Measurements from ENCODE around the gene TTC34.
"Not testable (repeated sequence)": the region's sequence is repeated elsewhere in the genome, so short reads cannot be mapped to it uniquely, and the experiment has no call there.

Gene TTC34

GRCh38 chr1:2755426-2755825 is 46.1 kb downstream of the TTC34 start:
- FAIRE-seq = not testable (repeated sequence)

DNA sequence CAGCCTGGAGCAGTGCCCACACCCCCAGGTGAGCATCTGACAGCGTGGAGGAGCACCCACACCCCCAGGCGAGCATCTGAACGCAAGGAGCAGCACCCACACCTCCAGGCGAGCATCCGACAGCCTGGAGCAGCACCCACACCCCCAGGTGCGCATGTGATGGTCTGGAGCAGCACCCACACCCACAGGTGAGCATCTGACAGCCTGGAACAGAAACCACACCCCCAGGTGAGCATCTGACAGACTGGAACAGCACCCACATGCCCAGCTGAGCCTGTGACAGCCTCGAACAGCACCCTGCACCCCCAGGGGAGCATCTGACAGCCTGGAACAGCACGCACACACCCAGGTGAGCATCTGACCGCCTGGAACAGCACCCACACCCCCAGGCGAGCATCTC is 46.9 kb downstream of the TTC34 start:
- FAIRE-seq = not testable (repeated sequence)

DNA sequence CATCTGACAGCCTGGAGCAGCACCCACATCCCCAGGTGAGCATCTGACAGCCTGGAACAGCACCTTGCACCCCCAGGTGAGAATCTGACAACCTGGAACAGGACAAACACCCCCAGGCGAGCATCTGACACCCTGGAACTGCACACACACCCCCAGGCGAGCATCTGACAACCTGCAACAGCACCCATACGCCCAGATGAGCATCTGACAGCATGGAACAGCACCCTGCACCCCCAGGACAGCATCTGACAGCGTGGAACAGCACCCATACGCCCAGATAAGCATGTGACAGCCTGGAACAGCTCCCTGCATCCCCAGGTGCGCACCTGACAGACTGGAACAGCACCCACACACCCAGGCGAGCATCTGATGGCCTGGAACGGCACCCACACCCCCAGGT is 49.0 kb downstream of the TTC34 start:
- not testable (repeated sequence) for FAIRE-seq

DNA sequence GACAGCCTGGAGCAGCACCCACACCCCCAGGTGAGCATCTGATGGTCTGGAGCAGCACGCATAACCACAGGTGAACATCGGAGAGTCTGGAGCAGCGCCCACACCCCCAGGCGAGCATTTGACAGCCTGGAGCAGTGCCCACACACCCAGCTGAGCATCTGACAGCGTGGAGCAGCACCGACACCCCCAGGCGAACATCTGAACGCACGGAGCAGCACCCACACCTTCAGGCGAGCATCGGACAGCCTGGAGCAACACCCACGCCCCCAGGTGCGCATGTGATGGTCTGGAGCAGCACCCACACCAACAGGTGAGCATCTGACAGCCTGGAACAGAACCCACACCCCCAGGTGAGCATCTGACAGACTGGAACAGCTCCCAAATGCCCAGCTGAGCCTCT is 49.6 kb downstream of the TTC34 start:
- not testable (repeated sequence) for FAIRE-seq

DNA sequence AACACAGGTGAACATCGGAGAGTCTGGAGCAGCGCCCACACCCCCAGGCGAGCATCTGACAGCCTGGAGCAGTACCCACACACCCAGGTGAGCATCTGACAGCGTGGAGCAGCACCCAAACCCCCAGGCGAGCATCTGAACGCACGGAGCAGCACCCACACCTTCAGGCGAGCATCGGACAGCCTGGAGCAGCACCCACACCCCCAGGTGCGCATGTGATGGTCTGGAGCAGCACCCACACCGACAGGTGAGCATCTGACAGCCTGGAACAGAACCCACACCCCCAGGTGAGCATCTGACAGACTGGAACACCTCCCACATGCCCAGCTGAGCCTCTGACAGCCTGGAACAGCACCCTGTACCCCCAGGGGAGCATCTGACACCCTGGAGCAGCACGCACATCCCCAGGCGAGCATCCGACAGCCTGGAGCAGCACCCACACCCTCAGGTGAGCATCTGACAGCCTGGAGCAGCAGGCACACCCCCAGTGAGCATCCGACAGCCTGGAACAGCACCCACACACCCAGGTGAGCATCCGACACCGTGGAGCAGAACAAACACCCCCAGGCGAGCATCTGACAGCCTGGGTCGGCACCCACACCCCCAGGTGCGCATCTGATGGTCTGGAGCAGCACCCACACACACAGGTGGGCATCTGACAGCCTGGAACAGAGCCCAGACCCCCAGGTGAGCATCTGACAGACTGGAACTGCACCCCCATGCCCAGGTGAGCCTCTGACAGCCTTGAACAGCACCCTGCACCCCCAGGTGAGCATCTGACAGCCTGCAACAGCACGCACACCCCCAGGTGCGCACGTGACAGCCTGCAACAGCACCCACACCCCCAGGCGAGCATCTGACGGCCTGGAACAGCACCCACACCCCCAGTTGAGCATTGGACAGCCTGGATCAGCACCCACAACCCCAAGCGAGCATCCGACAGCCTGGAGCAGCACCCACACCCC is 50.4 kb downstream of the TTC34 start:
- not testable (repeated sequence) for FAIRE-seq

DNA sequence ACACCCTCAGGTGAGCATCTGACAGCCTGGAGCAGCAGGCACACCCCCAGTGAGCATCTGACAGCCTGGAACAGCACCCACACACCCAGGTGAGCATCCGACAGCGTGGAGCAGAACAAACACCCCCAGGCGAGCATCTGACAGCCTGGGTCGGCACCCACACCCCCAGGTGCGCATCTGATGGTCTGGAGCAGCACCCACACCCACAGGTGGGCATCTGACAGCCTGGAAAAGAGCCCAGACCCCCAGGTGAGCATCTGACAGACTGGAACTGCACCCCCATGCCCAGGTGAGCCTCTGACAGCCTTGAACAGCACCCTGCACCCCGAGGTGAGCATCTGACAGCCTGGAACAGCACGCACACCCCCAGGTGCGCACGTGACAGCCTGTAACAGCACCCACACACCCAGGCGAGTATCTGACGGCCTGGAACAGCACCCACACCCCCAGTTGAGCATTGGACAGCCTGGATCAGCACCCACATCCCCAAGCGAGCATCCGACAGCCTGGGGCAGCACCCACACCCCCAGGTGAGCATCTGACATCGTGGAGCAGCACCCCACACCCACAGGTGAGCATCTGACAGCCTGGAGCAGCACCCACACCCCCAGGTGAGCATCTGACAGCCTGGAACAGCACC is 51.3 kb downstream of the TTC34 start:
- not testable (repeated sequence) for FAIRE-seq

GRCh38 chr1:2748626-2749025 is 52.9 kb downstream of the TTC34 start:
- not testable (repeated sequence) for FAIRE-seq

- not testable (repeated sequence) for FAIRE-seq
These were observed 106.7 kb downstream of the TTC34 start for GRCh38 chr1:2694796-2695195.

DNA sequence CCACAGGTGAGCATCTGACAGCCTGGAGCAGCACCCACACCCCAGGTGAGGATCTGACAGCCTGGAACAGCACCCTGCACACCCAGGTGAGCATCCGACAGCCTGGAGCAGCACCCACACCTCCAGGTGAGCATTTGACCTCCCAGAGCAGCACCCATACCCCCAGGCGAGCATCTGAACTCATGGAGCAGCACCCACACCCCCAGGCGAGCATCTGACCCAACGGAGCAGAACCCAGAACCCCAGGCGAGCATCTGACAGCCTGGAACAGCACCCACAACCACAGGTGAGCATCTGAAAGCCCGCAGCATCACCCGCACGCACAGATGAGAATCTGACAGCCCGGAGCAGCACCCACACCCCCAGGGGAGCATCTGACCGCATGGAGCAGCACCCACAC is 111.3 kb downstream of the TTC34 start:
- not testable (repeated sequence) for FAIRE-seq

DNA sequence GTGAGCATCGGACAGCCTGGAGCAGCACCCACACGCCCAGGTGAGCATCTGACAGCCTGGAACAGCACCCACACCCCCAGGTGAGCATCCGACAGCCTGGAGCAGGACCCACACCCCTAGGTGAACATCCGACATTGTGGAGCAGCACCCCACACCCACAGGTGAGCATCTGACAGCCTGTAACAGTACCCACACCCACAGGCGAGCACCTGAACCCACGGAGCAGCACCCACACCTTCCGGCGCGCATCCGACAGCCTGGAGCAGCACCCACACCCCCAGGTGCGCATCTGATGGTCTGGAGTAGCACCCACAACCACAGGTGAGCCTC is 113.2 kb downstream of the TTC34 start:
- not testable (repeated sequence) for FAIRE-seq

DNA sequence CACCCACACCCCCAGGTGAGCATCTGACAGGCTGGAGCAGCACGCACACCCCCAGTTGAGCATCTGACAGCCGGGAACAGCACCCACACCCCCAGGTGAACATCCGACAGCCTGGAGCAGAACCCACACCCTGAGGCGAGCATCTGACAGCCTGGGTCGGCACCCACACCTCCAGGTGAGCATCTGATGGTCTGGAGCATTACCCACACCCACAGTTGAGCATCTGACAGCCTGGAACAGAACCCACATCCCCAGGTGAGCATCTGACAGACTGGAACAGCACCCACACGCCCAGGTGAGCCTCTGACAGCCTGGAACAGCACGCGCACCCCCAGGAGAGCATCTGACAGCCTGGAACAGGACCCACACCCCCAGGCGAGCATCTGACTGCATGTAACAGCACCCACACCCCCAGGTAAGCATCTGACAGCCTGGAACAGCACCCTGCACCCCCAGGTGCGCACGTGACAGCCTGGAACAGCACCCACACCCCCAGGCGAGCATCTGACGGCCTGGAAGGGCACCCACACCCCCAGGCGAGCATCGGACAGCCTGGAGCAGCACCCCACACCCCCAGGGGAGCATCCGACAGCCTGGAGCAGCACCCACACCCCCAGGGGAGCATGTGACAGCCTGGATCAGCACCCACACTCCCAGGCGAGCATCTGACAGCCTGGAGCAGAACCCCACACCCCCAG is 113.7 kb downstream of the TTC34 start:
- FAIRE-seq = not testable (repeated sequence)

DNA sequence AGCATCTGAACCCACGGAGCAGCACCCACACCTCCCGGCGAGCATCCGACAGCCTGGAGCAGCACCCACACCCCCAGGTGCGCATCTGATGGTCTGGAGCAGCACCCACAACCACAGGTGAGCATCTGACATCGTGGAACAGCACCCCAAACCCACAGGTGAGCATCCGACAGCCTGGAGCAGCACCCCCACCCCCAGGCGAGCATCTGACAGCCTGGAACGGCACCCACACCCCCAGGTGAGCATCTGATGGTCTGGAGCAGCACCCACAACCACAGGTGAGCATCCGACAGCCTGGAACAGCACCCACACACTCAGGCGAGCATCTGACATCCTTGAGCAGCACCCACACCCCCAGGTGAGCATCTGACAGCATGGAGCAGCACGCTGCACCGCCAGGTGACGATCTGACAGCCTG is 114.3 kb downstream of the TTC34 start:
- FAIRE-seq = not testable (repeated sequence)

DNA sequence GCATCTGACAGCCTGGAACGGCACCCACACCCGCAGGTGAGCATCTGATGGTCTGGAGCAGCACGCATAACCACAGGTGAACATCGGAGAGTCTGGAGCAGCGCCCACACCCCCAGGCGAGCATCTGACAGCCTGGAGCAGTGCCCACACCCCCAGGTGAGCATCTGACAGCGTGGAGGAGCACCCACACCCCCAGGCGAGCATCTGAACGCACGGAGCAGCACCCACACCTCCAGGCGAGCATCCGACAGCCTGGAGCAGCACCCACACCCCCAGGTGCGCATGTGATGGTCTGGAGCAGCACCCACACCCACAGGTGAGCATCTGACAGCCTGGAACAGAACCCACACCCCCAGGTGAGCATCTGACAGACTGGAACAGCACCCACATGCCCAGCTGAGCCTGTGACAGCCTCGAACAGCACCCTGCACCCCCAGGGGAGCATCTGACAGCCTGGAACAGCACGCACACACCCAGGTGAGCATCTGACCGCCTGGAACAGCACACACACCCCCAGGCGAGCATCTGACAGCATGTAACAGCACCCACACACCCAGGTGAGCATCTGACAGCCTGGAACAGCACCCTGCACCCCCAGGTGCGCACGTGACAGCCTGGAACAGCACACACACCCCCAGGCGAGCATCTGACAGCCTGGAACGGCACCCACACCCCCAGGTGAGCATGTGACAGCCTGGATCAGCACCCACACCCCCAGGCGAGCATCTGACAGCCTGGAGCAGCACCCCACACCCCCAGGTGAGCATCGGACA is 115.2 kb downstream of the TTC34 start:
- FAIRE-seq = not testable (repeated sequence)

- FAIRE-seq = not testable (repeated sequence)
These were observed 115.8 kb downstream of the TTC34 start for GRCh38 chr1:2685671-2686070.

- FAIRE-seq = not testable (repeated sequence)
These were observed 116.6 kb downstream of the TTC34 start for GRCh38 chr1:2684878-2685277.

- not testable (repeated sequence) for FAIRE-seq
These were observed 117.5 kb downstream of the TTC34 start for GRCh38 chr1:2684000-2684399.

GRCh38 chr1:2683321-2683741 is 118.2 kb downstream of the TTC34 start:
- not testable (repeated sequence) for FAIRE-seq

GRCh38 chr1:2682879-2683278 is 118.6 kb downstream of the TTC34 start:
- not testable (repeated sequence) for FAIRE-seq

DNA sequence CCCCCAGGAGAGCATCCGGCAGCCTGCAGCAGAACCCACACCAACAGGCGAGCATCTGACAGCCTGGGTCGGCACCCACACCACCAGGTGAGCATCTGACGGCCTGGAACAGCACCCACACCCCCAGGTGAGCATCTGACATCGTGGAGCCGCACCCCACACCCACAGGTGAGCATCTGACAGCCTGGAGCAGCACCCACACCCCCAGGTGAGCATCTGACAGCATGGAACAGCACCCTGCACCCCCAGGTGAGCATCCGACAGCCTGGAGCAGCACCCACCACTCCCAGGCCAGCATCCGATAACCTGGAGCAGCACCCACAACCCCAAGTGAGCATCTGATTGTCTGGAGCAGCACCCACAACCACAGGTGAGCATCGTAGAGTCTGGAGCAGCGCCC is 124.8 kb downstream of the TTC34 start:
- not testable (repeated sequence) for FAIRE-seq

- not testable (repeated sequence) for FAIRE-seq
These were observed 129.8 kb downstream of the TTC34 start for GRCh38 chr1:2671656-2672055.

- FAIRE-seq = not testable (repeated sequence)
These were observed 141.7 kb downstream of the TTC34 start for GRCh38 chr1:2659806-2660205.

DNA sequence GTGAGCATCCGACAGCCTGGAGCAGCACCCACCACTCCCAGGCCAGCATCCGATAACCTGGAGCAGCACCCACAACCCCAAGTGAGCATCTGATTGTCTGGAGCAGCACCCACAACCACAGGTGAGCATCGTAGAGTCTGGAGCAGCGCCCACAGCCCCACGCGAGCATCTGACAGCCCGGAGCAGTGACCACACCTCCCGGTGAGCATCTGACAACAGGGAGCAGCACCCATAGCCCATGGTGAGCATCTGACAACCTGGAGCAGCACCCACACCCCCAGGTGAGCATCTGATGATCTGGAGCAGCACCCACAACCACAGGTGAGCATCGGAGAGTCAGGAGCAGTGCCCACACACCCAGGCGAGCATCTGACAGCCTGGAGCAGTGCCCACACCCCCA is 143.6 kb downstream of the TTC34 start:
- not testable (repeated sequence) for FAIRE-seq
